Measurements from ENCODE around the gene CALHM2. TPM values are rescaled to one million over a fixed set of nuclear protein-coding genes. Genes with fewer than 3 reads are reported as not detected.

Gene CALHM2
- total and polyA plus RNA-seq, 2 of the 13 experiments (the other 11 are each of a cell fraction or from before 2014, with no cell fraction given), result 0.15 TPM; not detected in 1

- in situ Hi-C loops (cut with HindIII; ENCODE audit: extremely low pct_ligation_motif_present, low pct_unique_long_range_greater_than_20kb), result no loop called here
- BruUV-seq (replicated peaks), result no TSS peak
- Histone ChIP-seq H3K4me1 (ENCODE audit: insufficient read depth, low read length) (no peaks in the 10 kb centered on the region), H4K20me1 (ENCODE audit: insufficient read depth, low read length) (no peaks in the 10 kb centered on the region), H3K4me2 (ENCODE audit: low read depth, low read length) (no peak overlapping the region), H3K27ac (ENCODE audit: extremely low read length, insufficient read depth, low read length) (no peak overlapping the region), H3K4me3 (replicated peaks in 1 of 3; ENCODE audit: insufficient read depth in 1 of 3, low read depth in 2 of 3, low read length in 3 of 3) (no peak overlapping the region), H2AFZ (ENCODE audit: low read length) (no peak overlapping the region), H3K9ac (ENCODE audit: insufficient read depth, low read depth, low read length) (no peak overlapping the region), H3K27me3 (ENCODE audit: control insufficient read depth in 1 of 2, insufficient read depth in 2 of 2, low read length in 2 of 2) (no peaks in the 10 kb centered on the region), H3K79me2 (ENCODE audit: insufficient read depth, low read length) (no peaks in the 10 kb centered on the region), H3K9me3 (ENCODE audit: low read length) (no peaks in the 10 kb centered on the region), H3K36me3 (replicated peaks in 1 of 2; ENCODE audit: control insufficient read depth in 1 of 2, insufficient read depth in 2 of 2, low read length in 2 of 2) (peaks cover 33 to 55% of the 10 kb centered on the region in 2 experiments; a peak in 4 of 5 replicates)
- ChIA-PET POLR2A (no interaction called here), CTCF (ENCODE audit: low intra/inter-chr PET ratio, low total read pairs) (no interaction called here)
- DNase-seq (ENCODE audit: low spot score) (no peak), ATAC-seq (no peak), FAIRE-seq (no peak)
- TF ChIP-seq KDM6A (CRISPR knock-in tag; IDR thresholded peaks at IDR 0.05; ENCODE audit: low read depth) (no peak), ZNF407 (CRISPR knock-in tag; IDR thresholded peaks at IDR 0.05; ENCODE audit: not compliant biosample characterization) (no peak), EED (CRISPR knock-in tag; IDR thresholded peaks at IDR 0.05) (no peak), ZBTB20 (CRISPR knock-in tag; IDR thresholded peaks at IDR 0.05; ENCODE audit: borderline replicate concordance, low read depth) (no peak), ATF2 (CRISPR knock-in tag; IDR thresholded peaks at IDR 0.05) (no peak), ZNF816 (CRISPR knock-in tag; IDR thresholded peaks at IDR 0.05; ENCODE audit: borderline replicate concordance) (no peak), YEATS4 (CRISPR knock-in tag; IDR thresholded peaks at IDR 0.05; ENCODE audit: borderline replicate concordance) (no peak), GTF3A (CRISPR knock-in tag; conservative IDR thresholded peaks at IDR 0.05) (no peak), ZSCAN22 (CRISPR knock-in tag; IDR thresholded peaks at IDR 0.05) (no peak), RFXANK (CRISPR knock-in tag; IDR thresholded peaks at IDR 0.05) (no peak), SMAD9 (CRISPR knock-in tag; IDR thresholded peaks at IDR 0.05) (no peak), CENPBD1 (CRISPR knock-in tag; IDR thresholded peaks at IDR 0.05; ENCODE audit: borderline replicate concordance, low read depth) (no peak), ARID3A (IDR thresholded peaks at IDR 0.05; ENCODE audit: low read depth, low read length) (no peak), ZNF335 (CRISPR knock-in tag; IDR thresholded peaks at IDR 0.05) (no peak)
- intact Hi-C loops (cut with micrococcal nuclease; ENCODE audit: unreplicated experiment), result no loop called here
- WGBS (ENCODE audit: low lambda C conversion rate), result 96% methylated on average over 6 of the region's 9 CpGs
Observed at GRCh38 chr10:103445366-103445765, 6.8 kb downstream of the CALHM2 start.
